Endothelial cell of hepatic sinusoid (primary cell): Measurements from ENCODE around the gene KLF17.

Source experiments
- in situ Hi-C: cut with HindIII; loops from 2 replicates; pipeline ENCODE4 v1.10.0; 2017; ENCODE audit warnings: low sequenced_read_pairs

Gene KLF17

GRCh38 chr1:44118682-44119081 is at the start of gene KLF17:
Gene KLF17 (plus strand): TSS chr1:44118821. CDS start chr1:44118908, 87 bp downstream.
- in situ Hi-C loops = no loop called here

- in situ Hi-C loops = loop anchor here (5.0 kb wide), 1 partner anchor 79 kb away; the partner anchor contains the start of gene CCDC24
These were observed 47.2 kb upstream of the KLF17 start for GRCh38 chr1:44071461-44071860.

- in situ Hi-C loops = loop anchor here (5.0 kb wide), 1 partner anchor 80 kb away; the partner anchor contains the start of gene CCDC24
These were observed 46.4 kb upstream of the KLF17 start for GRCh38 chr1:44072204-44072603.

GRCh38 chr1:44072821-44073220 is 45.8 kb upstream of the KLF17 start:
- in situ Hi-C loops = loop anchor here (5.0 kb wide), 1 partner anchor 81 kb away; the partner anchor contains the start of gene CCDC24

GRCh38 chr1:44073528-44073927 is 45.1 kb upstream of the KLF17 start:
- in situ Hi-C loops = loop anchor here (5.0 kb wide), 1 partner anchor 81 kb away; the partner anchor contains the start of gene CCDC24

- in situ Hi-C loops = loop anchor here (5.0 kb wide), 1 partner anchor 82 kb away; the partner anchor contains the start of gene CCDC24
These were observed 44.2 kb upstream of the KLF17 start for GRCh38 chr1:44074415-44074814.

GRCh38 chr1:44076066-44076465 is 42.6 kb upstream of the KLF17 start:
- in situ Hi-C loops = no loop called here

GRCh38 chr1:44077421-44077820 is 41.2 kb upstream of the KLF17 start:
- in situ Hi-C loops = no loop called here

- in situ Hi-C loops = no loop called here
These were observed 40.5 kb upstream of the KLF17 start for GRCh38 chr1:44078104-44078503.

GRCh38 chr1:44079566-44079965 is 39.1 kb upstream of the KLF17 start:
- in situ Hi-C loops = no loop called here

GRCh38 chr1:44084998-44085675 is 33.5 kb upstream of the KLF17 start:
- in situ Hi-C loops = no loop called here

GRCh38 chr1:44086692-44087474 is 31.7 kb upstream of the KLF17 start:
- in situ Hi-C loops = no loop called here

GRCh38 chr1:44089371-44090048 is 29.1 kb upstream of the KLF17 start:
- in situ Hi-C loops = no loop called here

- in situ Hi-C loops = no loop called here
These were observed 28.0 kb upstream of the KLF17 start for GRCh38 chr1:44090429-44091252.

- in situ Hi-C loops = no loop called here
These were observed 24.6 kb upstream of the KLF17 start for GRCh38 chr1:44094047-44094446.

GRCh38 chr1:44100183-44100868 is 18.3 kb upstream of the KLF17 start:
- in situ Hi-C loops = loop anchor here (5.0 kb wide), 1 partner anchor 62 kb away; no protein-coding TSS in a partner anchor

- in situ Hi-C loops = loop anchor here (5.0 kb wide), 1 partner anchor 61 kb away; no protein-coding TSS in a partner anchor
These were observed 17.3 kb upstream of the KLF17 start for GRCh38 chr1:44101328-44101727.

- in situ Hi-C loops = loop anchor here (5.0 kb wide), 1 partner anchor 59 kb away; no protein-coding TSS in a partner anchor
These were observed 15.1 kb upstream of the KLF17 start for GRCh38 chr1:44103270-44104131.

- in situ Hi-C loops = no loop called here
These were observed 12.8 kb upstream of the KLF17 start for GRCh38 chr1:44105810-44106209.
